HG03066 (cell line): ENCODE data around the gene STON2.
"Not testable (repeated sequence)": the region's sequence is repeated elsewhere in the genome, so short reads cannot be mapped to it uniquely, and the experiment has no call there.

Experiments
- ATAC-seq: cut with Tn5 transposase; IDR thresholded peaks from one replicate; pipeline ENCODE4 v1.9.1; 2021; ENCODE audit warnings: low read depth; ENCODE audit not compliant: unreplicated experiment

Gene STON2

GRCh38 chr14:81234278-81234677 is 165.8 kb downstream of the STON2 start:
- ATAC-seq: no peak

DNA sequence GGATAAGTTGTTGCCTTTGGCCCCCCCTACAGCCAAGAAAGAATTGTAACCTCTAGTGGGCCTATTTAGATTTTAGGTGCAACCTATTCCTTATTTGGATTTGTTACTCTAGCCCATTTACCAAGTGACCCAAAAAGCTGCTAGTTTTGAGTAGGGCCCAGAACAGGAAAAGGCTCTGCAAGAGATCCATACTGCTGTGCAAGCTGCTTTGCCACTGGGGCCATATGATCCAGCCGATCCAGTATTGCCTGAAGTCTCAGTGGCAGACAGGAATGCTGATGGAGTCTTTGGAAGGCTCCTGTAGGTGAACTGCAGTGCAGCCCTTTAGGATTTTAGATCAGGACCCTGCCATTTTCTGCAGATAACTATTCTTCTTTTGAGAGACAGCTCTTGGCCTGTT is 166.5 kb downstream of the STON2 start:
- no peak for ATAC-seq

GRCh38 chr14:81231540-81231939 is 168.6 kb downstream of the STON2 start:
- no peak for ATAC-seq

GRCh38 chr14:81224222-81224621 is 175.9 kb downstream of the STON2 start:
- no peak for ATAC-seq

DNA sequence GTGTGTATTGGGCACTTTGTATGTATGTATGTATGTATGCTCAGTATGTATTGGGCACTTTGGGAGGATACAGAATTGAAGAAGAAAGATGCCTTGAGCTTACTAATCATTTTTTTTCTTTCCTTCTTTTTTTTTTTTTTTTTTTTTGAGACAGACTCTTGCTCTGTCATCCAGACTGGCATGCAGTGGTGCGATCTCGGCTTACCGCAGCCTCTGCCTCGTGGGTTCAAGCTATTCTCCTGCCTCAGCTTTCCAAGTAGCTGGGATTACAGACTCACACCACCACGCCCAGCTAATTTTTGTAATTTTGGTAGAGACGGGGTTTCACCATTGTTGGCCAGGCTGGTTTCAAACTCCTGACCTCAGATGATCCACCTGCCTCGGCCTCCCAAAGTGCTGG is 176.3 kb downstream of the STON2 start:
- not testable (repeated sequence) for ATAC-seq

- no peak for ATAC-seq
Observed at GRCh38 chr14:81222691-81223090, 177.4 kb downstream of the STON2 start.

GRCh38 chr14:81222126-81222525 is 178.0 kb downstream of the STON2 start:
- no peak for ATAC-seq

- ATAC-seq: no peak
Observed at GRCh38 chr14:81221579-81222102, 178.5 kb downstream of the STON2 start.

- peak; percentile 67 for ATAC-seq
Observed at GRCh38 chr14:81220830-81221578, 179.1 kb downstream of the STON2 start, which contains the start of gene GTF2A1. TSS of gene GTF2A1 (minus strand) at chr14:81220959. CDS start at chr14:81220518, 441 bp downstream.

DNA sequence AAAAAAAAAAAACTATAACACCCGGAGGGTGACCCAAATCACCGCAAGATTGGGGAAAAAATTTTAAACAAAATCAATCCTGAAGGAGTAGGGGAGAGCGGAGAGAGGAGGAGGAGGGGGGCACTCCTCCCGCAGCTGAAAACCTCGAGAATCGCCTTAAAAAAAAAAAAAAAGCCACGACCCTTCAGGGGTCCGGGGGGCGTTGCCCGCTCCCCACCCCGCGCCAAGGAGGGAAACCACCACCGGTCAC is 179.6 kb downstream of the STON2 start:
- no peak for ATAC-seq

DNA sequence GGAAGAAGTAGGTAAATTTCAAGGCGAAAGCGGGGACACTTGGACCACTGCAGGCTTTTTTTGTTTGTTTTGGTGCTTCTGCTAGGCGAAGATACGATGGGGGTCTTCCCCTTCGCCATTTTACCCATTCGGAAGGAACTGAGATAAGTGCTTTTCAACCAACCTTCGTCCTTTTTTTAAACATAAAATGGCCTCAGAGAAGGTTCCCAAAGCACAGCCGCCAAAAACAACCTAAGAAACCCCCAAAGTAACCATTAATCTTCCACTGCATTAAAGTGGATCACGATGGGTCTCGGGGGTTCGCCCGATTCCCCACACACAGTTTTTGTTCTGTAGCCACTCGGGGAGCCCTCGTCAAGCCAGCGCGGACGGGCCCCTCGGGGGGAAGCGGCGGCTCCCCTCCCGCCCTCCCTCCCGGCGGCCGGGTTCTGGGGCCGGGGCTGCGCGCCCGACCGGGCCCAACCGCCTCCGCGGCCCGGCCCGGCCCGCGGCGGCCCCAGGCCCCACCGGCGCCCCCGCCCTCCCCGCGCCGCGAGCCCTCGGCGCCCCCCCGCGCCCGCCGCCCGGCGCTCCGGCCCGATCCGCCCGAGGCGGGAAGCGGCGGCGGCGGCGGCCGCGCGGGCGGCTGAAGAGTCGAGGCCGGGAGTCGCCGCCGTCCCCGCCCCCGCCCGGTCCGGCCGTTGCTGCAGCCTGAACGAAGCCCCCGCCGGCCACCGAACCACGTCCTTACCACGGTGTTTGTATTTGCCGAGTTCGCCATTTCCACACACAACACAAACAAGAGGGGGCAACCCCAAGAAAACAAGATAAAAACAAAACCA is 180.2 kb downstream of the STON2 start:
- ATAC-seq: no peak

DNA sequence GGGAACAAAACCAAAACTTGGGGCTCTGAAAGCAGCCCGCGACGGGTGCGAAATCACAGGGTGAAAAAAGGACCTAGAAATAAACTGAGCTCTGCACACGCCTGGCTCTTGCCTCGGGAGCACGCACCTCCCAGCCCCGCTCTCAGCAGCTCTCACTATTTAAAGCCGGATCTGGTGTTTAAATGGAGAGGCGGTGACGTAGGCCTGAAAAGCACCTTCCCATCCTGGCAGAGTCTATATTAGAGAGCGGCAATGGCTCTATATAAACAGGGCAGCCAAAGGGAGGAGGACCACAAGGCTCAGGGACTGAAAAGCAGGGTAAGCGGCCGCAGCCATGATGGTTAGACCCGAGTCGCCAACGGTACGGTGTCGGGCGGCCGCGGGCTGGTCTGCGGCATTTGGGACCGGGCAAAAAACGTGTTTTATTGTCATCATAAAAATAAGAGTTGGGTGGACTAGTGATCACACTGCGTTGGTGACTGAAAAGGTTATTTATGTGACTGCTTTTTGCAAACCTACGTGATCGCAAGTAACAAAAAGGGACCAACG is 180.8 kb downstream of the STON2 start:
- ATAC-seq: peak; percentile 58

- ATAC-seq: peak; percentile 65
Observed at GRCh38 chr14:81211844-81212243, 188.3 kb downstream of the STON2 start.
